GM19372 (cell line): Measurements from ENCODE around the gene TTC7B.
"Not testable (repeated sequence)": the region's sequence is repeated elsewhere in the genome, so short reads cannot be mapped to it uniquely, and the experiment has no call there.

Experiments
- ATAC-seq: cut with Tn5 transposase; IDR thresholded peaks from one replicate; pipeline ENCODE4 v1.9.1; 2021; ENCODE audit warnings: mild to moderate bottlenecking, low read depth, moderate library complexity; ENCODE audit not compliant: unreplicated experiment

The TTC7B gene, protein sequence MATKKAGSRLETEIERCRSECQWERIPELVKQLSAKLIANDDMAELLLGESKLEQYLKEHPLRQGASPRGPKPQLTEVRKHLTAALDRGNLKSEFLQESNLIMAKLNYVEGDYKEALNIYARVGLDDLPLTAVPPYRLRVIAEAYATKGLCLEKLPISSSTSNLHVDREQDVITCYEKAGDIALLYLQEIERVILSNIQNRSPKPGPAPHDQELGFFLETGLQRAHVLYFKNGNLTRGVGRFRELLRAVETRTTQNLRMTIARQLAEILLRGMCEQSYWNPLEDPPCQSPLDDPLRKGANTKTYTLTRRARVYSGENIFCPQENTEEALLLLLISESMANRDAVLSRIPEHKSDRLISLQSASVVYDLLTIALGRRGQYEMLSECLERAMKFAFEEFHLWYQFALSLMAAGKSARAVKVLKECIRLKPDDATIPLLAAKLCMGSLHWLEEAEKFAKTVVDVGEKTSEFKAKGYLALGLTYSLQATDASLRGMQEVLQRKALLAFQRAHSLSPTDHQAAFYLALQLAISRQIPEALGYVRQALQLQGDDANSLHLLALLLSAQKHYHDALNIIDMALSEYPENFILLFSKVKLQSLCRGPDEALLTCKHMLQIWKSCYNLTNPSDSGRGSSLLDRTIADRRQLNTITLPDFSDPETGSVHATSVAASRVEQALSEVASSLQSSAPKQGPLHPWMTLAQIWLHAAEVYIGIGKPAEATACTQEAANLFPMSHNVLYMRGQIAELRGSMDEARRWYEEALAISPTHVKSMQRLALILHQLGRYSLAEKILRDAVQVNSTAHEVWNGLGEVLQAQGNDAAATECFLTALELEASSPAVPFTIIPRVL

DNA sequence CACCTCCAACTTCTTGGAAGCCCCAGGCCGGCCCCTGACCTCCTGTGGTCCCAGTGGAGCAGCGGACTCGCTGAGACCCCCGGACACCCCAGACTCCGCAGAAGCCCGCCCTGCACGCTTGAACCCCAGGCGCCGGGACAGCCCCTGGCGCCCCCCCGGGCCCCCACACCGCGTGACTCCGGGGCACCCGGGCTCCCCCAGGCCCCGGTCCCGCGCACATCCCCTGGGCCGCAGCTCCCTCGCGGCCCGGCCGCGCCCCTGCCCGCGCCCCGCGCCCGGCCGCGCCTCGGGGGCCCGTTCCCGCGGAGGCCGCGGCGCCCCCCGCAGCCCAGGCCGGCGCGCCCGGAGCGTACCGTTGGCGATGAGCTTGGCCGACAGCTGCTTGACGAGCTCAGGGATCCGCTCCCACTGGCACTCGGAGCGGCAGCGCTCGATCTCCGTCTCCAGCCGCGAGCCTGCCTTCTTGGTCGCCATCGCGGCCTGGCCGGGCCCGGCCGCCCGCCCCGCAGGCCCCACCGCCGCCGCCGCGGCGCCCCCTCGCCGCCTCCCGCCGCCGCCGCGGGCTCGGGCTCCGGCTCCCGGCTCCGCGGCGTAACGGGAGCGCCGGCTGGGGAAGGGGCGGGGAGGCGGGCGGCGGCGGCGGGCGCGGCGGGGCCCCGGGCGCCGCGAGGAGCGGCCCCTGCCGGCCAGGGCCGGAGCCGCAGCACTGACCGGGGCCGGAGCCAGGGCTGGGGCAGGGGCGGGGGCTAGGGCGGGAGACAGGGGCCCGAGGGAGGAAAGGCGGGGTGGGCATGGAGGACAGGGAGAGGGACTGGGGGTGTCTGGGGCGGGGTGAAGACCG is at the start of gene TTC7B:
TTC7B (minus strand) TSS at position 609 of the 841 bp plus-strand sequence; CDS start at position 474, 135 bp downstream.
- peak; percentile 76 for ATAC-seq

DNA sequence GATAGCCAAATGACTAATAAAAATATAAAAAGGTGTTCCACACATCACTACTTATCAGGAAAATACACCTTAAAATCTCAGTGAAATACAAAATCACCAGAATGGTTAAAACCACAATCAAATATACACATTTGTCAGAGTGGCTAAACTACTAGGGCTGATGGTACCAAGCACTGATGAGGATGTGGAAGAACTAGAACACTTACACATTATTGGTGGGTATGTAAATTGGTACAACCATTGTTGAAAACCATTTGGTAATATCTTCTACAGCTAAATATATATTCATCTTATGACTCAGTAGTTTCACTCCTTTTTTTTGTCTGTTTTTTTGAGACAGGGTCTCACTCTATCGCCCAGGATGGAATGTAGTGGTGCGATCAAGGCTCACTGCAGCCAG is 48.5 kb upstream of the TTC7B start:
- ATAC-seq, result no peak

DNA sequence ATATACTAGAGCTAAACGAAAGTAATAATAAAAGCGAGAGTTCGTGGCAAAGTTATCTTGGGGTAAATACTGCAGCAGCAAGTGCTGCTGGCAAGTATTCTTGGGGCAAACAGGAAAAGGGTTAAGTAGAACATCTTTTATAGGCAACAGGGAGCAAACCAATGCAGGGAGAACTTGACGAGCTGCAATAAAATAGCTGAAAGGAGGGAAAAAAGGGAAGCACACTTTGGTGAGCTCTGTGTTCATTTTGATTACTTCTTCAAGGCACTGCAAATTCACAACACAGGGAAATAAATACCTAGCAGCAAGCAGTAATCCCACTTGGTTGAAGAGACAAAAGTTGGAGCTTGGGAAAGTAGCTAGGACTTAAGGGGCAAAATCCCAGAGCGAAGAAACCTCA is 42.3 kb upstream of the TTC7B start:
- ATAC-seq, result no peak

GRCh38 chr14:90857866-90858265 is 41.6 kb upstream of the TTC7B start:
- ATAC-seq, result no peak

GRCh38 chr14:90856115-90856514 is 39.9 kb upstream of the TTC7B start:
- ATAC-seq, result not testable (repeated sequence)

GRCh38 chr14:90853116-90853515 is 36.9 kb upstream of the TTC7B start:
- ATAC-seq, result no peak

DNA sequence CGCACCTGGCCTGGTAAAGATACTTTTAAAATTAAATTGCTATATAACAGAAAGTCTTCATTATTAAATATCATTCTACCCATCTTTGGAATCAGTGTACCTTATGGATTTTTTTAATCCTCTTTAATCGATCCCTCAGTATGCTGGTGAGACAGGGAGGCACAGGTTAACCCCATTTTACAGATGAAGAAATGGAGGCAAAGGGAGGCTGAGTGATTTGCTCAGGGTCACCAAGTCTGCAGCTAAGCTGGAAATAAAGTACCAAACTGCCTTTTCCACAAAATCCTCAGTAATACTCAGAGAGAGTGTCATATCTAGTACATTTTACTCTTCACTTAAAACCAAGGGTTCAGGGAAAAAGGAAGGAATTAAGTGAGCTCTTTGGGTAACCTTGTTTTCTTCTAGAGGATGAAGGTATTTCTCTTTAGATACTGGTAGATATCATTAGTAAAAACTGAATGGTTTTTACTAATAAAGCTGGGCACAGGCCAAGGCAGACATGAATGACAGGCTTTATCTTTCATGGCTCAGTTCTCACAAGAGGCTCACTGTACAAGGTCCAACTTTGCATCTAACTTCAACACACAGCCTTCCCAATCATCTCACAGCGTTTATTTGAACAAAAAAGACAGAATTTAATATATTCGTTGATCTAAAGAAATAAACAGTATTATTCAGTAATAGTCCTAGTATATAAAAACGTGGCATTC is 35.3 kb upstream of the TTC7B start:
- no peak for ATAC-seq

DNA sequence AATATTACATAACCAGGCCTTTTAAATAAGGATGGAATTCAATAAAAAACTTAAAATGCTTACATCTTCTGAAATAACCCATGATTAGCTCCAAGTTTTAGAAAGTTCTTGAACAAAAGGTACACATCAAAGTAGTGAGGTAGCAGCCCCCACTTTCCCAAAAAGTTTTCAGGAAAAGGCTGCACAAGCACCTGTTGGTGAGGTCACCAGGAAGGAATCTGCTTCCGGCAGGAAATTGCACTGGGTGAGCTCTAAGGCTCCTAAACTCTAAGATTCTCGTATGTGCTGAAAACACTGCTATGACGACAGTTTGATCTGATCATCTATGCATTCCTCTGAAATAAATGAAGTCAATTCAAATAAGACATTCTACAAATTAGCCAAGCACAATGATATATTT is 34.3 kb upstream of the TTC7B start:
- ATAC-seq, result no peak

- ATAC-seq, result no peak
Measured at GRCh38 chr14:90849787-90850444, 33.7 kb upstream of the TTC7B start.

DNA sequence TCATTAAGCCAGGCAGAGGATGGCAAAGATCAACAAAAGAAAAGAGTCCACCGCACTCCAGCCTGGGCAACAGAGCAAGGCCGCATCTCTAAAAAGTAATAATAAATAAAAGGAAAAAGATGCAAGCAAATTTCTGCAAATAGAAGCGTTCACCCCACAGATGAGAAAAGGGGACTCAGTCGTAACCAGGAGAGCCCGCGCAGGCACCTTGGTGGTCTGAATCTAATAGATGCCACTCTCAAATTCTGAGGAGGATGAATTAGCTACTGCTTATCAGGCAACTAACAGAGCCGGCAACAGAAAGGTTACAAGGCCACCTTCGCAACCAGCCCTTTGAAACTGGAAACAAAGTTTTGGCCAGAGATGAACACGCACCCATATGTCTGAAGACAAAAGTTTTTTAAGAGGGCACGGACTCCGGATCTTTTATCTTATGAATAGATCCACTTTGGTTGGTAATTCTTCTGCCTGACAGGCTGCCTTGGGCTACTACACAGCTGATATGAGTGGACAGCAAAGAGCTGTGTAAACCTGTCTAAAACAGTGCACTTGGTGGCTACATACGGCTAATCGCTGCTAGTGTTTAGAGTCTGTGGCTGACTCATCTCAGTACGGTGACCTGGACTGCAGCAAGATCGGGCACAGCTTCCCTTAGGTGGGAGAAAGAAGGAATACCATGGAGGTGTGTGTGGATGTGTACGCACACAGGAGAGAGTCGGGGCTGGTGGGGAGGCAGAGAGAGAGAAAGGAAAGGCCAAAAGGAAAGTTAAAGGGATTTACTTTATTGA is 32.9 kb upstream of the TTC7B start:
- ATAC-seq, result no peak

- ATAC-seq, result no peak
Measured at GRCh38 chr14:90846511-90846910, 30.3 kb upstream of the TTC7B start.

- no peak for ATAC-seq
Measured at GRCh38 chr14:90844321-90844720, 28.1 kb upstream of the TTC7B start.

GRCh38 chr14:90842726-90843125 is 26.5 kb upstream of the TTC7B start:
- ATAC-seq, result no peak

- ATAC-seq, result not testable (repeated sequence)
Measured at GRCh38 chr14:90840667-90841066, 24.4 kb upstream of the TTC7B start.

DNA sequence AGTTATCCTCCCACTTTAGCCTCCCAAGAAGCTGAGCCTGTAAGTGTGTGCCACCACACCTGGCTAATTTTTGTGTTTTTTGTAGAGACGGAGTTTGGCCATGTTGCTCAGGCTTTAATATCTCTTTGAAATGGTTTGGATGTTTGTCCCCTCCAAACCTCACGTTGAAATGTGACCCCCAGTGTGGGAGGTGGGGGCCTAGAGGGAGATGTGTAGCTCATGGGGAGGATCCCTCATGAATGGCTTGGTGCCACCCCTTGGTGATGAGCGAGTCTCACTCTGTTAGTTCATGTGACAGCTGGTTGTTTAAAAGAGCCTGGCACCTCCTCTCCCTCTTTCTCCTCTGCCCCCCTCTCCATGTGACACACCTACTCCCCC is 23.6 kb upstream of the TTC7B start:
- ATAC-seq, result no peak

- no peak for ATAC-seq
Measured at GRCh38 chr14:90839024-90839888, 23.0 kb upstream of the TTC7B start.

- ATAC-seq, result not testable (repeated sequence)
Measured at GRCh38 chr14:90838531-90838930, 22.3 kb upstream of the TTC7B start.

- ATAC-seq, result no peak
Measured at GRCh38 chr14:90837355-90837754, 21.1 kb upstream of the TTC7B start.
